GM08714 (cell line): ENCODE results near the gene ABCC6.
"Not testable (repeated sequence)": the region's sequence is repeated elsewhere in the genome, so short reads cannot be mapped to it uniquely, and the experiment has no call there.

ENCODE experiments used
- H3K4me3 ChIP-seq: fragments of 200-500 bp; sonication (Bioruptor generic); 2 replicates; pipeline ENCODE4 v1.5.1; 2014; ENCODE audit warnings: mild to moderate bottlenecking, low read length, inconsistent platforms
- ZNF274 ChIP-seq: IDR thresholded peaks from 2 replicates; pipeline ENCODE4 v1.6.1; 2012; ENCODE audit warnings: mild to moderate bottlenecking, low read depth, low read length

ABCC6 gene

DNA sequence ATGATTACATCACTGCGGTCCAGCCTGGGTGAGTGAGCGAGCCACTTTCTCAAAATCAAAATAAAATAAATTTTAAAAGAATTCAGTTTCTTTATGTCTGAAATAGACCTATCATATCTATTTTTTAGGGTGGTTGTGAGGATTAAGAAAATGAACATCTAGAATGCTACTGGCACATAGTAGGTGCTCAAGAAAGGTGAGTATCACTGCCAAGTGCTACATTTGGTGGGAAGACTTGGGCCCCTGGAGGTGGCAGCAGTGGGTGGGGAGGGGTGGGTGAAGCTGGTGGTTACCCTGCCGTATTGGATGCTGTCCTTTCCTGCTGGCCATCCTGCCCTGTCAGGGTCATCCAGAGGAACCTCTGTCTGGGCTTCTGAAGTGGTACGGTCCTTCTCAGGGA lies 50.3 kb downstream of the ABCC6 start:
- H3K4me3 ChIP-seq, result no peak overlapping the region
- no peak for TF ChIP-seq ZNF274

DNA sequence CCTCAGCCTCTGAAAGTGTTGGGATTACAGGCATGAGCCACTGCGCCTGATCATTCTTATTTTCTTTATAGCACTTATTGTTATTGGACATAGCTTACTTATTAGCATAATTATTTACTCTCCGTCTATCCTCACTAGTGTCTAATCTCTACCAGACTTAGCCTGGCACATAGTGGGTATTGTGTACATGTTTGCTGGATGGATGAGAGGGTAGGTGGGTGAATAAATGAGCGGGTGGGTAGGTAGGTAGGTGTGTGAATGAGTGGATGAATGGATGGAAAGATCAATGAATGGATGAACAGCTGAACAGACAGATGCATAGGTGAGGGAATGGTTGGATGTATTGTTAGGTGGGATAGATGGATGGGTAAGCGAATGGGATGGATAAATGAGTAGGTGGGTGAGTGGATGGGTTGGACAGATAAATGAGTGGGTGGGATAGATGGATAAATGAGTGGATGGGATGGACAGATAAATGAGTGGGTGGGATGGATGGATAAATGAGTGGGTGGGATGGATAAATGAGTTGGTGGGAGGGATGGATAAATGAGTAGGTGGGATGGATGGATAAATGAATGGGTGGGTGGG lies 51.9 kb downstream of the ABCC6 start:
- H3K4me3 ChIP-seq, result no peak overlapping the region
- TF ChIP-seq ZNF274, result no peak

DNA sequence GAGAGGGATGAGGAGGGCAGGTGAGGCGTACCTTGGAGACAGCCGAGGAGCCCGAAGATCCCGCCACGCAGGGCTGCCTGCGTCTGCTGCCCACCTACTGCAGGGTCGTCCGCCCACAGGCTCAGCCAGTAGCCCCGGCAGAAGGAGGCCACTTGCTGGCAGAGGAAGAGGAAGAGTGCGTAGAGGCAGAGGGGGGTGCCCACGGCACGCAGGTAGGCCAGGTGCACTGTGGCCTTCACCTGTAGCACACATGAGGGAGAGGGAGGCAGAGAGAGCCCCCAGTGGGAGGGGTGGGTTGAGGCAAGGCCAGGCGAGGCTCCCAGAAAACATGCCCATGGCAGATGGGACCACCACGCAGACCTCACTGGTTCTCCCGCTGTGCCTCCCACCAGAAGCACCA lies 53.7 kb downstream of the ABCC6 start:
- no peak overlapping the region for H3K4me3 ChIP-seq
- no peak for TF ChIP-seq ZNF274

DNA sequence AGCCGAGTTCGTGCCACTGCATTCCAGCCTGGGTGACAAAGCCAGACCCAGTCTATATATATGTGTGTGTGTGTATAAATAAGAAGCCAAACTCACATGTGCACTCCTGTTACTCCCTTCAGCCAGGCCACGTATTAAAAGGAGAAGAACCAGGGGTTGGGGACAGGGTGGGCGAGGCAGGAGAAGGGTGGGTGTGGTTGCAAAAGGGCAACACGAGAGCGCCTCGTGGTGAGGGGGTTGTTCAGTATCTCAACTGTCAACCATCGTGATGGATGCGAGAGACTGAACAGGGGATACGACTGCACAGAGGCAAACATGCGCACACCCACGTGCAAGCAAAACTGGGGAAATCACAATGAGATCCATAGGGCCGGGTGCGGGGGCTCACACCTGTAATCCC lies 54.9 kb downstream of the ABCC6 start:
- TF ChIP-seq ZNF274, result no peak
- H3K4me3 ChIP-seq, result no peak overlapping the region

DNA sequence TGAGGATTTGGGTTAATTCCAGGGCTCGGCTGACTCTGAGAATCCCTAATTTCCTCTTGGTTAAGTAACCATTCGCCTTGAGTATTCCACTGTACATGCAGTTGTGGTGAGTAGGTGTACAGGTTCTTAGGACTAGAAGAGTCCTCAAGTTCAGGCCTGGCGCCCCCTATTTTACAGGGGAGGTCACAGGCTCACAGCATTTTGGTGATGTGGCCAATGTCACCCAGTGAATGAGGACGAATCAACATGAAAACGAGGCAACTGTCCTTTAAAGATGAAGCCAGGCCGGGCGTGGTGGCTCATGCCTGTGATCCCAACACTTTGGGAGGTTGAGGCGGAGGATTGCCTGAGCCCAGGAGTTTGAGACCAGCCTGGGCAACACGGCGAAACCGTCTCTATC lies 55.4 kb downstream of the ABCC6 start:
- H3K4me3 ChIP-seq, result no peak overlapping the region
- TF ChIP-seq ZNF274, result no peak

DNA sequence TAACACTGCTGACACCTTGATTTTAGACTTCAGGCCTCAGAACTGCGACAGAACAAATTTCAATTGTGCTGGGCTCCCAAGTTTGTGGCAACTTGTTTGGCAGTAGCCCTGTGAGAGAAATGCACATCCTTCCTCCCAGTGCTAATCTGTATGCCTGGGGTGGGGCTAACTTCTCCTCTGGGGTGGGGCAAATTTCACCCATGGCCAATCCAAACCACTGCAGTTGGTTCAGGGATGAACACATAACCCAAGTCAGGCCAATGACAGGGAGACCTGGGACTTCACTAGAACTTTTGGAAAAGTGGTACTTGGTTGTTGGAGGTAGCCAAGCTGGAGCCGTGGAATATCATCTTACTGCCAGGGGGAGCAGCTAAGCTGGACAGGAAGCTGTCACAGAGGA lies 56.3 kb downstream of the ABCC6 start:
- TF ChIP-seq ZNF274, result no peak
- no peak overlapping the region for H3K4me3 ChIP-seq

DNA sequence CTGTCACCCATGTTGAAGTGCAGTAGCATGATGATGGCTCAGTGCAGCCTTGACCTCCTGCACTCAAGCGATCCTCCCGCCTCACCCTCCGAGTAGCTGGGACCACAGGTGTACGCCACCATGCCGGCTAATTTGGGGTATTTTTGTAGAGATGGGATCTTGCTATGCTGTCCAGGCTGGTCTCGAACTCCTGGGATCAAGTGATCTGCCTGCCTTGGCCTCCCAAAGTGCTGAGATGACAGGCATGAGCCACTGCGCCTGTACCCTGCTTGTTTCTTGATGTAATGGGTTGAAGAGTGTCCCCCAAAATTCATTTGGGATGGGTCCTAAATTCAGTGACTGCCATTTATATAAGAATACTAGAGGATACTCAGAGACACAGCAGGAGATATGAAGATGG lies 57.2 kb downstream of the ABCC6 start:
- no peak overlapping the region for H3K4me3 ChIP-seq
- TF ChIP-seq ZNF274, result no peak

DNA sequence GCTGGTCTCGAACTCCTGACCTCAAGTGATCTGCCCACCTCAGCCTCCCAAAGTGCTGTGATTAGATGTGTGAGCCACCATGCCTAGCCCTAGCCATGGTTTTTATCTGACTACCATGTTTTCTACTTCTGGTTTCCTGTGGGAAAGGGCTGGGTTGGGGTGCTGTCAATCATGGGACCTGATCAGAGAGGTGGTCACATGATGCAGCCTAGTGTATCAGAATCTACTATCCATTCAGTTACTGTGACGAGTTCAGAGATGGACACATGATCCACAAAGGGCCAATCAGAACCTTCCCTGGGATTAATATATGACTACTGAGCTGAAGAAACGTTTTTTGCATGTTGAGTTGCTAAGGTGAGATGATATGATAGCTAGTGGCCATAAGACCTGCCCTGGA lies 59.1 kb downstream of the ABCC6 start:
- TF ChIP-seq ZNF274, result no peak
- no peak overlapping the region for H3K4me3 ChIP-seq

DNA sequence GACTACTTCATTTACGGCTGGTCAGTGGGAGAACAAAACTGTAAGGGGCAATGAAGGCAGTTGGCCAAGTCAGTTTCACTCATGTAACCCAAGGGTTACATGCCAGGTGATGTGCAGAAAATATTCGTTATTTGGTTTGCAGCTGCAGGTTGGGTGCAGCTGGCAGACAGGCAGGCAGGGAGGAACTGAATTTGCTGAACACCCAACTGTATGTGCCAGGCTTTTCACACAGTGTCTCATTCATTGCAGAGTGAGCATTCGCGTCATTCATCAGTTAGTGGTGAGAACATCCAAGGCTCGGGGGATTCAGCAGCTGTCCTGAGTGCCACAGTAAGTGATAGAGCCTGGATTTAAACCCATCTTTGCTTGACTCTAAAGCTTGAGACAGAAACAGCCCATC lies 59.7 kb downstream of the ABCC6 start:
- TF ChIP-seq ZNF274, result no peak
- H3K4me3 ChIP-seq, result no peak overlapping the region

DNA sequence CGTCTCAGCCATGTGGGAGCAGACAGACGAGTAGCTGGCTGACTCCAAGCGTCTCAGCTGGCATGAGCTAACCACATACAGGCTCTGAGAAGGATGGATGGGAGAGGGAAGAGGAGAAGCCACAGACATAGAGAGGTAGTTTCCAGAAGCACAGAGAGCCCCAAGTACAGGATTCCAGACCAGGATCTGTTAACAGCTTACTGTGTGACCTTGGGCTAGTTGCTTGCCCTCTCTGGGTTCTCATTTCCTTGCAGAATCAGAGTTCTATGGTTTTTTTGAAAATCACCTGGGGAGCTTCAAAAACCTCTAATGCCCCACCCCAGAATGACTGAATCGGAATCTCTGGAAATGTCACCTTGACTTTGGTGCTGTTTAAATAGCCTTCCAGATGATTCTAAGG lies 60.2 kb downstream of the ABCC6 start:
- H3K4me3 ChIP-seq, result no peak overlapping the region
- no peak for TF ChIP-seq ZNF274

DNA sequence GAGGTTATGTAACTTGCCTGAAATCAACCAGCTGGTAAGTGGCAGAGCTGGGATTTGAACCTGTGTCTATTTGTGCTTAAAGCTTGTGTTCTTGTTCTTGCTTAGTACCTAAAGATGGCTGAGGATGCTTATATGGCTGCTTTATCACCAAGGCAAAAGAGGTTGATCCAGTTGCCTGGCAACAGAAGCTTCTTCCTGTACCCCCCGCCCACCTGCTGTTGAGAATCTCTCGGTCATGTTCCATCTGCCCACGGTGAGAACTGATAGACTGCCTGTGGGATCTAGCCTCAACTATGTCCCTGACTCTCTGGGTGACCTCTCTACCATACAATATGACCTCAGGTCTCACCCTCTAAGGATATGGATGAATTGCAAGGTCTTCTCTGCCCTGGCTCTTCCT lies 60.7 kb downstream of the ABCC6 start:
- H3K4me3 ChIP-seq, result no peak overlapping the region
- no peak for TF ChIP-seq ZNF274

DNA sequence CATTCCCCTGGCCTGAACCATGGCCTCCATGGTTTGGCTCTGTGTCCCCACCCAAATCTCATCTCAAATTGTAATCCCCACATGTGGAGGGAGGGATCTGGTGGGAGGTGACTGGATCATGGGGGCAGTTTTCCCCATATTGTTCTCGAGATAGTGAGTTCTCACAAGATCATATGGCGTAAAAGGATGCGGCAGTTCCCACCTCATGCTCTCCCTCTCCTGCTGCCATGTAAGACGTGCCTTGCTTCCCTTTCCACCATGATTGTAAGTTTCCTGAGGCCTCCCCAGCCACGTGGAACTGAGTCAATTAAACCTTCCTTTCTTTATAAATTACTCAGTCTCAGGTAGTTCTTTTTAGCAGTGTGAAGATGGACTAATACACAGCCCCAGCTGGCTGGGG lies 61.5 kb downstream of the ABCC6 start:
- H3K4me3 ChIP-seq, result not testable (repeated sequence)

DNA sequence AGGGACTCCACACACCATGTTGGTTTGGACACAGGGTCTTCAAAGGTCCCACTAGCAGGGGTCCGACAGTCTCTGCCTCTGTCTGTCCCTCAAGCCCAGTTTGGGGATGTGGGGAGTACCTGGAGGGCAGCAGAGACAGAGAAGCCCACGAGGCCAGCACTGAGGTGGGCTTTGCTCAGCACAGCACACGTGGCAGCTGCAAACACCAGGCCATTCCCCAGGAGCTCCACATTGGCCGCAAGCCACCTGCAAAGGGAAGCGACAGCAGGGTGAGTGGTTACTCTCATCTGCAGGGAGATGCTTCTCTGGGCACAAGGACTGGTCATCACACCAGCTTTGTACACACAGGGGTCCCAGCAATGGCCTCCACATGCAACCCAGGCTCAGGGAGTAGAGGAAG lies 62.0 kb downstream of the ABCC6 start:
- no peak for TF ChIP-seq ZNF274
- H3K4me3 ChIP-seq, result no peak overlapping the region

DNA sequence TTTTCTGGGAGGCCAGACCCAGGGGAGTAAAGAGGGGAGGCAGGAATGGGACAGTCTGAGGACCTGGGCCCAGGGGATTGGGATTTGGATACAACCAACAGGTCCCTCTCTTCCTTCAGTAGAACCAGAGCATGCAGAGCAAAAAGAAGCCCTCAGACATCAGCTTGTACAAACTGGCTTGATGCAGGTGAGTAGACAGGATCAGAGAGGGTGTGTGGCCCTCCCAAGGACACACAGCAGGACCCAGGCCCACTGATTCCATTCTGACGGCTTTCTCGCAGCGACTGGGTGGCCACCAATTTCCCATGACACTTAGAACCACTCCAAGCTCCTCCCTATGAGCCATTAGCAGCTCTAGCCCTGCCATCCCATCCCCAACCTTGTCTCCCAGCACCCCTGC lies 63.6 kb downstream of the ABCC6 start:
- no peak for TF ChIP-seq ZNF274

DNA sequence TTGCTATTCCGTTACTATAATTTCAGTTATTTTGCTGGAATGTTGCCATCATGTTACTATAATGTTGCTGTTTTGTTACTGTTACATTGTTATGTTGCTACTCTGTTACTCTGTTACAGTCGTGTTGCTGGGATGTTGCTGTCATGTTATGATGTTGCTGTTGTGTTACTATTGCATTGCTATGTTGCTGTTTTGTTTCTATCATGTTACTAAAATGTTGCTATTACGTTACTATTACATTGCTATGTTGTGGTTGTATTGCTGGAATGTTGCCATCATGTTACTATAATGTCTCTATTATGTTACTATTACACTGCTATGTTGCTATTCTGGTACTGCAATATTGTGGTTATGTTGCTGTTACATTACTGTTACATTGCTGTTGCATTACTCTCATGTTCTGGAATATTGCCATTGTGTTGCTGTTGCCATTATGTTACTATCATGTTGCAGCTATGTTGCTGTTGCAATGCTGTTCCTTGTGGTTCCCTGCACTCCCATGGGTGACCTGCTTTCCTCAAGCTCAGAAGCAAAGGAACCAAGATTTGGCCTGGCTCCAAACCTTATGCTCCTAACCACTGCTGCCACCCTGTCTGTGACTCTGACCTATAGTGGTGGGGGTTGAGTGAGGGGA lies 64.4 kb downstream of the ABCC6 start:
- H3K4me3 ChIP-seq, result no peak overlapping the region
- no peak for TF ChIP-seq ZNF274

More for the DNA sequence above, 63.6 kb downstream of the ABCC6 start:
- no peak overlapping the region for H3K4me3 ChIP-seq

DNA sequence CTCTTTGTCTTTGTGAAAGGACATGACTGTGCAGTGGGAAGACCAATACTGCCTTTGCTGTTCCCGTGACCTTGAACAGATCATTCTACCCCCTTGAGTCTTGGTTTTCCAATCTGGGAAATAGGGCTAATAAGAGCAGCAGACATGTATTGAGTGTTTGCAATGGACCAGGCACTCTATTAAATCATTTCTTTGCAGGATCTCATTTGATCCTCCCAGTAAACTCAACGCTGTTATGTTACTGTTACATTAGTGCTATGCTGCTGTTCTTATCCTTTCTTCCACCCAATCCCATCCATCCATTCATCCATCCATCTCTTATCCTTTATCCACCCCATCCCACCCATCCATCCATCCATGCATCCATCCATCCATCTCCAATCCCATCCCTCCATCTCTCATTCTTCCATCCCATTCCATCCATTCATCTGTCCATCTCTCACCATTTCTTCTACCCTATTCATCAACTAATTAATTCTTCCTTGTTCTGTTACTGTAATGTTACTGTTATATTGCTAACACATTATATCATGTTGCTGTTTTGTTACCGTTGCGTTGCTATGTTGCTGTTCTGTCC lies 65.1 kb downstream of the ABCC6 start:
- TF ChIP-seq ZNF274, result no peak
- H3K4me3 ChIP-seq, result no peak overlapping the region
